22Rv1 (cell line): Measurements from ENCODE around the gene KIRREL3.

Source experiments
- H3K27ac ChIP-seq: fragments of 450-650 bp; 2 replicates; pipeline ENCODE4 v1.5.1; 2017
- CTCF ChIP-seq: fragments of 450-650 bp; IDR thresholded peaks from 2 replicates; pipeline ENCODE4 v1.5.1; 2017; ENCODE audit warnings: mild to moderate bottlenecking
- ZFX ChIP-seq: fragments of 450-650 bp; IDR thresholded peaks from 2 replicates; pipeline ENCODE4 v1.6.1; 2017; ENCODE audit warnings: antibody characterized with exemption, borderline replicate concordance

The KIRREL3 gene

GRCh38 chr11:126815111-126815510 lies 185.5 kb downstream of the KIRREL3 start:
- TF ChIP-seq CTCF (no peak), ZFX (no peak)
- no peak overlapping the region for H3K27ac ChIP-seq

- no peak for TF ChIP-seq CTCF
- no peak for TF ChIP-seq ZFX
- H3K27ac ChIP-seq, result no peak overlapping the region
These were observed 189.8 kb downstream of the KIRREL3 start for GRCh38 chr11:126810776-126811175.

- no peak for TF ChIP-seq ZFX
- TF ChIP-seq CTCF, result no peak
- no peak overlapping the region for H3K27ac ChIP-seq
These were observed 190.9 kb downstream of the KIRREL3 start for GRCh38 chr11:126809514-126810289.

- no peak overlapping the region for H3K27ac ChIP-seq
- no peak for TF ChIP-seq CTCF
- no peak for TF ChIP-seq ZFX
These were observed 191.7 kb downstream of the KIRREL3 start for GRCh38 chr11:126808836-126809235.

- TF ChIP-seq ZFX, result no peak
- TF ChIP-seq CTCF, result no peak
- no peak overlapping the region for H3K27ac ChIP-seq
These were observed 192.3 kb downstream of the KIRREL3 start for GRCh38 chr11:126808296-126808695.

- no peak overlapping the region for H3K27ac ChIP-seq
- no peak for TF ChIP-seq CTCF
- TF ChIP-seq ZFX, result no peak
These were observed 194.7 kb downstream of the KIRREL3 start for GRCh38 chr11:126805870-126806269.

- TF ChIP-seq CTCF (no peak), ZFX (no peak)
- no peak overlapping the region for H3K27ac ChIP-seq
These were observed 196.2 kb downstream of the KIRREL3 start for GRCh38 chr11:126804363-126804762.
